Liver (tissue), 2 donors: ENCODE data around the gene ST6GAL1.

ENCODE experiments used
- YY1 ChIP-seq: IDR thresholded peaks from 2 replicates; pipeline ENCODE4 v1.6.1; 2016; ENCODE audit warnings: antibody characterized with exemption, mild to moderate bottlenecking
- TF ChIP-seq, protein P1 (sequence below): fragments of 150-350 bp; IDR thresholded peaks from 2 replicates; pipeline ENCODE4 v1.5.1; 2017; ENCODE audit warnings: improper control_type of control experiment, low read depth, low read length; ENCODE audit not compliant: missing input control
- TF ChIP-seq, protein P2 (sequence below): IDR thresholded peaks from 2 replicates; pipeline ENCODE4 v1.6.1; 2016; ENCODE audit warnings: antibody characterized with exemption, mild to moderate bottlenecking
- donor health status: healthy.

- TF ChIP-seq, protein P1, sequence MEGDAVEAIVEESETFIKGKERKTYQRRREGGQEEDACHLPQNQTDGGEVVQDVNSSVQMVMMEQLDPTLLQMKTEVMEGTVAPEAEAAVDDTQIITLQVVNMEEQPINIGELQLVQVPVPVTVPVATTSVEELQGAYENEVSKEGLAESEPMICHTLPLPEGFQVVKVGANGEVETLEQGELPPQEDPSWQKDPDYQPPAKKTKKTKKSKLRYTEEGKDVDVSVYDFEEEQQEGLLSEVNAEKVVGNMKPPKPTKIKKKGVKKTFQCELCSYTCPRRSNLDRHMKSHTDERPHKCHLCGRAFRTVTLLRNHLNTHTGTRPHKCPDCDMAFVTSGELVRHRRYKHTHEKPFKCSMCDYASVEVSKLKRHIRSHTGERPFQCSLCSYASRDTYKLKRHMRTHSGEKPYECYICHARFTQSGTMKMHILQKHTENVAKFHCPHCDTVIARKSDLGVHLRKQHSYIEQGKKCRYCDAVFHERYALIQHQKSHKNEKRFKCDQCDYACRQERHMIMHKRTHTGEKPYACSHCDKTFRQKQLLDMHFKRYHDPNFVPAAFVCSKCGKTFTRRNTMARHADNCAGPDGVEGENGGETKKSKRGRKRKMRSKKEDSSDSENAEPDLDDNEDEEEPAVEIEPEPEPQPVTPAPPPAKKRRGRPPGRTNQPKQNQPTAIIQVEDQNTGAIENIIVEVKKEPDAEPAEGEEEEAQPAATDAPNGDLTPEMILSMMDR = no peak
- TF ChIP-seq YY1 = no peak
- TF ChIP-seq, protein P2, sequence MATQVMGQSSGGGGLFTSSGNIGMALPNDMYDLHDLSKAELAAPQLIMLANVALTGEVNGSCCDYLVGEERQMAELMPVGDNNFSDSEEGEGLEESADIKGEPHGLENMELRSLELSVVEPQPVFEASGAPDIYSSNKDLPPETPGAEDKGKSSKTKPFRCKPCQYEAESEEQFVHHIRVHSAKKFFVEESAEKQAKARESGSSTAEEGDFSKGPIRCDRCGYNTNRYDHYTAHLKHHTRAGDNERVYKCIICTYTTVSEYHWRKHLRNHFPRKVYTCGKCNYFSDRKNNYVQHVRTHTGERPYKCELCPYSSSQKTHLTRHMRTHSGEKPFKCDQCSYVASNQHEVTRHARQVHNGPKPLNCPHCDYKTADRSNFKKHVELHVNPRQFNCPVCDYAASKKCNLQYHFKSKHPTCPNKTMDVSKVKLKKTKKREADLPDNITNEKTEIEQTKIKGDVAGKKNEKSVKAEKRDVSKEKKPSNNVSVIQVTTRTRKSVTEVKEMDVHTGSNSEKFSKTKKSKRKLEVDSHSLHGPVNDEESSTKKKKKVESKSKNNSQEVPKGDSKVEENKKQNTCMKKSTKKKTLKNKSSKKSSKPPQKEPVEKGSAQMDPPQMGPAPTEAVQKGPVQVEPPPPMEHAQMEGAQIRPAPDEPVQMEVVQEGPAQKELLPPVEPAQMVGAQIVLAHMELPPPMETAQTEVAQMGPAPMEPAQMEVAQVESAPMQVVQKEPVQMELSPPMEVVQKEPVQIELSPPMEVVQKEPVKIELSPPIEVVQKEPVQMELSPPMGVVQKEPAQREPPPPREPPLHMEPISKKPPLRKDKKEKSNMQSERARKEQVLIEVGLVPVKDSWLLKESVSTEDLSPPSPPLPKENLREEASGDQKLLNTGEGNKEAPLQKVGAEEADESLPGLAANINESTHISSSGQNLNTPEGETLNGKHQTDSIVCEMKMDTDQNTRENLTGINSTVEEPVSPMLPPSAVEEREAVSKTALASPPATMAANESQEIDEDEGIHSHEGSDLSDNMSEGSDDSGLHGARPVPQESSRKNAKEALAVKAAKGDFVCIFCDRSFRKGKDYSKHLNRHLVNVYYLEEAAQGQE = no peak
These were observed 8.4 kb downstream of the ST6GAL1 start for GRCh38 chr3:186938716-186939115.
